SW480 (cell line): Measurements from ENCODE around the gene GARNL3.

ENCODE experiments used
- DNase-seq: peaks from one replicate; pipeline ENCODE4 v3.0.0-alpha.2; 2016; ENCODE audit warnings: low spot score

GARNL3 gene

DNA sequence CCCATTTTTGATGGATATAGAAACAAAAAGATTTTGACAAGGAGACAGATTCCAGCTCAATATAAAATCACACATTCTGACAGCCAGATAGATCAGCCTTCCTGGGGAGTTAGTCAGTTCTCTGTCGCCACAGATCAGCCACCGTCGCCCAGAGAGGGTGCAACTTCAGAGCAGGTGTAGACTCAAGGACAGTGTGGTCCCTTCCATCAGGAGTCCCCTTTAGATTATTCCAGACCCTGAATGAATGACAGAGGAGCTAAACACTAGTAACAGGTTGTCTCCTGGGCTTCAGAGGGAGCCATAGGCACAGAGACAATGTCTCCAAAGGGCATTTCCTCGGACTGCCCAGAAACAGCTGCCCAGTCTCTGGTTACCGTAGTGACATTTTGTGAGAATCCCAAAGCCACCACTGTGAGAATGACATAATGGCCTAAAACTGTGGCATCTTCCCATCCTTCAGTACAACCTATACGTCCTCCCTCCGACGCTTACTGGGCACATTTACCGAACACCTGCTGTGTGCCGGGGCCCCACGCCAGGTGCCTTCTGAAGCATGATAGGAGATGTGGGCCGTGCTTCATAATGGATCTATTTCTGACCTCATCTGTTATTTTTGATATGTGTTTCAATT is 85.0 kb downstream of the GARNL3 start:
- DNase-seq: no peak

GRCh38 chr9:127351182-127352166 is 86.9 kb downstream of the GARNL3 start:
- DNase-seq: no peak

- no peak for DNase-seq
Observed at GRCh38 chr9:127353882-127354281, 89.3 kb downstream of the GARNL3 start.

DNA sequence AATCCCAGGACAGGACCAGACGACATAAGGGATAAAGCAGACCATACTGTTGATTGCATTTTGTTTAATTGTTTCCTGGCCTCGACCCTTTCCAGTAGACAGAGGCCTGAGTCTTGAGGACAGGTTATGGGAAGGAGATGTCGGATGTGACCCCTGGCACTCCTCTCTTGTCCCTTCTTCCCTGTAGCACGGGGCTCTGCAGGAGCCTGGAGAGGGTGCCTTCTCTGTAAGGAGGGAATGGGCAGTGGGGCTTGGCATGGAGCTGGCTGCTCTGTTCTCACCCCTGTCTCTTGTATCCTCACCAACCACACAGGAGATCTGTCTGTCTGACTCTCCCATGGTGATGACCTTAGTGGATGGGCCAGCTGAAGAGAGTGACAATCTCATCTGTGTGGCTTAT is 92.3 kb downstream of the GARNL3 start:
- DNase-seq: no peak

DNA sequence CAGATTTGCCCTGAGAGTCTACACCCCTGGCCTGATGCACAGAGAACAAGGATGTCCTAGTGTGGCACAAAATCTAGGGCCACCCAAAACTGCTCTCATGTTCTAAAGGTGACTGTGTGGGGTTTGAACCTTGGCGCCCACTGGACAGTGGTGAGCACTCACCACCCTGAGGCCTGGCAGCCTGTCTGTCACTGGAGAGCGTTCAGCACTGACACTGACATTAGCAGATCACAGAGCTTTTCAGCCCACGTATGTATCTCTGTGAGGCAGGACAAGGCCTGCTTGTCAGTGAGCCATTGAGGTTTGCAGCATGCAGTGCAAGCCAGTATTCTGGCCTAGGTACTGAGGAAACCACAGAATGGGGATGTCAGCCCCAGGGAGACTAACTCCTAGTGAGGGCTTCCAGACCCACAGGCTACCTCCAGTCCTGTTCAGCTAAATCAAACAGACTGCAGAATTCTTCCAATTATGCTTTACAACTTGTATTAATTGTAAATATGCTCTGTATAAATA is 93.5 kb downstream of the GARNL3 start:
- no peak for DNase-seq

GRCh38 chr9:127358770-127359169 is 94.2 kb downstream of the GARNL3 start:
- no peak for DNase-seq

GRCh38 chr9:127360250-127360649 is 95.7 kb downstream of the GARNL3 start:
- no peak for DNase-seq

DNA sequence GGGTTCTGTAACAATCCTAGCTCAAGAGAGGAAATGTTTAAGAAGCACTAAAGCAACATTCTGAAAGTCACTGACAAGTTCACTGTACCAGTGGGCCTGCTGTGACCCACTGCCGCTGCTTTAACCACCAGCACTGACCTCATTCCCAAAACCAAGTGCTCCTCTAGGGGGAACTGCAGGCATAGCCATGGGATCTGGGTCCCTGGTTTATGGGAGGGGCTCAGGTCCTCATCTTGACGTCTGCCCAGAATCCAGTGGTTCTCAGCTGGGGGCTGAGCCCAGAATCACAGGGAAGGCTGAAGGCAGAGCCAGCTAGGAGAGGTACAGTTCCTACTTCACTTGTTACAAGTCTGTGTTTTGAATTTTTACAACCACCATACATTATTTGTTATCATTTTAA is 96.3 kb downstream of the GARNL3 start:
- peak; percentile 41 for DNase-seq

- DNase-seq: peak; percentile 27
Observed at GRCh38 chr9:127361561-127361960, 97.0 kb downstream of the GARNL3 start.

GRCh38 chr9:127362829-127363228 is 98.3 kb downstream of the GARNL3 start:
- DNase-seq: no peak

DNA sequence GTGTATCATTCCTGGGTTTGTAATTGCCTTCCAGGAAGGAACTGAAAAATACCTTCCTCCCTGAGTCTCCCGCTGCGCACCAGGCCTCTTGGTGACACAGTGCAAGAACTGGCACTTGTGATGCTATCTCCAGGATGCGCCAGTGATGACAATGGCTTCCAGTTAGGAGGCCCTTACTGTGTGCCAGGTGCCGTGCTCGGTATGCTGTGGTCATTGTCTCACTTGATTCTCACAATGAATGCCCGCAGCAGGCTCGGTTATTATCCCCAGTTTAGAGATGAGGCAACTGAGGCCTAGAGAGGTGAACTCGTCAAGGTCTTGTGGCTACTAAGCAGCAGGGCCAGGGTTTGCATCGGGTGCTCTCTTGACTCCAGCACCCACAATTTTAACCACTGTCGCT is 100.9 kb downstream of the GARNL3 start:
- DNase-seq: no peak

- no peak for DNase-seq
Observed at GRCh38 chr9:127366594-127366993, 102.0 kb downstream of the GARNL3 start.

DNA sequence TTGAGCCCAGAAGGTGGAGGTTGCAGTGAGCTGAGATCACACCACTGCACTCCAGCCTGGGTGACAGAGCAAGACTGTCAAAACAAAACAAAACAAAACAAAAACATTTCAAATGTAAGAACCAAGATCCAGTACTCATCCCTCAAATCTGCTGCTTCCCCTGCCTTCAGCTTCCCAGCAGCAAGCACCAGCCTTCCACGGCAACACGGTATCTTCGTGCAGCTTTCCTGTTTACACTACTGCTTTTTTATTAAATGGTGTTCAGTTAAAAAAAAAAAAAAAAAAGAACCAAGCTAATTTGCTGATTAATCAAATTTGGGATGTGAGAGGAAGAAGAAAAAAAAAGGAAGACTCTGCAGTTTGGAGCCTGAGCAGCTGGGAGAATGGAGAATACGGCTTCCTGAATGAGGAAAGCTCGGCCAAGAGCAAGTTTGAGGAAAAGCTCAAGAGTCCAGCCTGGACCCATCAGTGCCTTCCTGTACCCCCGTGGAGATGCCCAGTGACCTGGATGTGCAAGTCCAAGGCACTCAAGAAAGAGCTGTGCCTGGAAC is 104.4 kb downstream of the GARNL3 start:
- DNase-seq: no peak

GRCh38 chr9:127369428-127369827 is 104.9 kb downstream of the GARNL3 start:
- DNase-seq: no peak

DNA sequence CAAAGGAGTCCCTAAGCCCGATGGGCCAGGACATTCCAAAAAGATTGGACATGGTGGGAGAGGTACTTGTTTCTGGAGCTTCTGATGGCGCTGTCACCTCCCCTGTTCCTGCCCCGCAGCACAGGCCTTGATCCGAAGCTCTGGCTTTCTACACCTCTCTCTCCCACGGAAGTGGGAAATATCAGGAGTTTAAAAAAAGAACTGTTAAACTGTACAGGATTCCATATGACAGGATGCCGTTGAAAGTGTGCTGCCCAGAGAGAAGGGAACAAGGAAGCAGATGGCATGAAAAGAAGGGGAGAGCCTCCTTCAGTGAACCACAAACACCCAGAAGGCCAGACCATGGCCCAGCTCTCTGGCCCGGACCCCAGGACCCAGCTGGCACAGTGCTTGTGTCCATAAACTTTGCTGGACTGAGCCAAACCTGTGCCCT is 105.6 kb downstream of the GARNL3 start:
- DNase-seq: no peak

DNA sequence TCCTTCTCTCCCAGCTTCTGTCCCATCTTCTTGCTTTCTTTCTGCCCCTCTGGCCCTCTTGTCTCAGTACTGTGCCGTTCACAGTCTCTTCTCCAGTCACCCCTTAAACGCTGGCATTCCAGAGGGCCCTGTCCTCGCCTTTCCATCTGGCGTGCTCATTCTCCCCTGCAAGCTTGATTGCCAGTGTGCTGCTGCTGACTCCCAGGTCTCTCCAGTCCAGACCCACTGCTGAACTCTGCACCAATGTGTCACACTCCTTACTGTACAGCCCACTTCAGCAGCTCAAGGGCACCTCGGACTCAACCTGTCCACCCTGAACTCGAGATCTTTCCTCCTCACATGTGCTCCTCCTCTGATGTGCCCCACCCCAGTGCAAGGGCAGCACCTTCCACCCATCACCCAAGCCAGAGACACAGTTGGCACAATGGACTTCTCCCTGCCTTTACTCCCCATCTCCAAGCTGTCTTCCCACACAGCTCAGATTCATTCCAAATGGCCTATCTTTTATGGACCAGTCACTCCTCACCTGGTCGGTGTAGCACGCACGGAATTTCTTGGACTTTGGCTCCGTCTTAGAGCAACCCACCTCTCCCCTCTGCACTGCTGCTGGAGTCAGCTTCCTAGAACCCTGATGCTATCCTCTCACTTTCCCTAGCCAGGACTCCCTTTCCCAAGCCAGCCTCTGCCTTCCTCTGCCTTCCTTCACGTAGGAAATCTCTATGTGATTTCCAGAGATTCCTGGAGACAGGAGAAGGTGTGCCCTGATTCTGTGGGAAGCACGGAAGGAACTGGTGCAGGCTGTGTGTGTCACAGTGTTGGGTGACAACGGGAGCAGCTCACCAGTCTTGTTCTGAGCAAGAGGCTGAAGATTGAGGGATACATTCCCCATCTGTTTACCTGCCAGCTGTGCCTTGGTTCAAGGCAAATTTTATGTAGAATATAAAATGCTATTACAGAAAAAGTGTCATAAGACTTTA is 106.4 kb downstream of the GARNL3 start:
- no peak for DNase-seq

DNA sequence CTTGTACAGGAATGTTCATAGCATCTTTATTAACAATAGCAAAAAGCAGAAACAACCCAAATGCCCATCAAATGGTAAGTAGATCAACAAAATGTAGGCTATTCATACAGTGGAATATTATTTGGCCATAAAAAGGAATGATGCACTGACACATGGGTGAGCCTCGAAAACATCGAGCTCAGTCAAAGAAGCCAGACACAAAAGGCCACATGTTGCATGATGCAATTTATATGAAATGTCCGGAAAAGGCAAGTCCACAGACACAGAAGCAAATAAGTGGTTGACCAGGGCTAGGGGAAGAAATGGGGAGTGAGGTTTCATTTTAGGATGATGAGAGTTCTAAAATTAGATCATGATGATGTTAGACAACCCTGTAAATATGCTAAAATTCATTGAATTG is 115.9 kb downstream of the GARNL3 start:
- peak; percentile 20 for DNase-seq

DNA sequence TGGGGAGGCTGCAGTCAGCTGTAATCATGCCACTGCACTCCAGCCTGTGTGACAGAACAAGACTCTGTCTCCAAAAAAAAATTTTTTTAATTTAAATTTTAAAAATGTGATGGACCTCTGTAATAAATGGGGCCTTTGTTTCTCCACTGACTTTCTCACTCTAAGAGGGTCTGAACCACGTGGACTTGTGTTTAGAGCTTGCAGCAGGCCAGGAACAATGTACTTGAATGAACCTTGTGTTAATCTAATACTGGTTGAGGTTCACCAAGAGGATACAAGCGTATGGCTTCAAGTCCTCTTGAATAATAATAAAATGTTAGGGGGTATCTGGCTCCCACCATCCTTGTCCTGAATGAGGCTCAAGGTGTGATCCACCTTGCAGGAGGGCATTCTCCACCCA is 118.0 kb downstream of the GARNL3 start:
- DNase-seq: no peak

DNA sequence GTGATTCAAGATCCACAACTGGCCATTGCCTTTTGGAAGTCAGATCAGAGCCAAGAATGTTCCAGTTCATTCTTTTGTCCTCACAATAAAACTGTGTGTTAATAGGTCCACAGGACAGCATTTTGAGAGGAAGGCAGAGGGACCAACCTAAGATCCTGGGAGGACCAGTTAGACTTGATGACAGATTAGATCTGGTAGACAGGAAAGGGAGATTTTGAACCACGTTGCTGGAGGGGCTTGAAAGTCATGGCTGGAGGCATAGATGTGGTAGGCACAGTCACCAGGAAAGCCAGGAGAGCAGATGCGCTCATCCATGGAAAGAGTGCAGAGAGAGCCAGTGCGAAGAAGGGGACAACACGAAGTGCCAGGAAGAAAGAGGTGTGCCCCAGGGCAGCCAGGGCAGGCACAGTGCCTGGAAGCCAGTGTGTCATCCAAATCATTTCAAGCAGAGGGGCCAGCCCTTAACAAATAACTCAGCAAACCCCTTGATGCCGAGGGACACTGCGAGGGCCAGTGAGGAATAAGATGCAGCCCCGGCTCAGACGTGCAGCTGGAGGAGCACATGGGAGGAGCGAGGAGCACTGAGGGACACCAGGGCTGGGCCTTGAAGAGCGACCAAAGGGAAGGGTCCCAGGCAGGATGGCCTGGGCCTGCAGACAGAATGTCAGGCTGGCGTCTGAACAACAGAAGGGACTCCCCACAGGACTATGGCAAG is 119.6 kb downstream of the GARNL3 start:
- no peak for DNase-seq

- no peak for DNase-seq
Observed at GRCh38 chr9:127384901-127385300, 120.3 kb downstream of the GARNL3 start.

- DNase-seq: no peak
Observed at GRCh38 chr9:127386249-127386648, 121.7 kb downstream of the GARNL3 start.
